Psoas muscle (tissue), 8 donors: ENCODE data around the gene RASD1. TPM values are rescaled to one million over a fixed set of nuclear protein-coding genes. Genes with fewer than 3 reads are reported as not detected.

ENCODE experiments used
- ATAC-seq, 4 donors: fragments of 200-7000 bp; cut with Tn5 transposase; one replicate each; pipeline ENCODE4 v1.9.1; 2020; ENCODE audit warnings: moderate library complexity in 3 of 4, mild to moderate bottlenecking in 2 of 4
- DNase-seq, 2 donors: peaks; one replicate each; pipeline ENCODE4 v3.0.0-alpha.2; 2020
- H3K27ac ChIP-seq: fragments of 200-600 bp; one replicate; pipeline ENCODE4 v1.8.0; 2022
- H3K27me3 ChIP-seq, 3 donors: fragments of 200-600 bp in 1 of 3; one replicate each; pipeline versions ENCODE4 v1.6.1 to v1.8.0; 2013 to 2022; ENCODE audit warnings: low read length in 2 of 3, mild to moderate bottlenecking in 2 of 3, moderate library complexity in 1 of 3; ENCODE audit not compliant: insufficient read depth in 3 of 3
- H3K36me3 ChIP-seq, 2 donors: fragments of 200-600 bp in 1 of 2; one replicate each; pipeline versions ENCODE4 v1.6.1 to v1.8.0; 2013 to 2022; ENCODE audit warnings: low read depth in 1 of 2, mild to moderate bottlenecking in 1 of 2, moderate library complexity in 1 of 2; ENCODE audit not compliant: insufficient read depth in 1 of 2
- H3K4me1 ChIP-seq: fragments of 200-600 bp; one replicate; pipeline ENCODE4 v1.8.0; 2022
- H3K4me3 ChIP-seq: fragments of 200-600 bp; one replicate; pipeline ENCODE4 v1.8.0; 2022; ENCODE audit warnings: mild to moderate bottlenecking
- H3K9me3 ChIP-seq: fragments of 200-600 bp; one replicate; pipeline ENCODE4 v1.8.0; 2022
- WGBS, 3 donors: extraction: QIAGEN DNeasy Blood & Tissue Kit; methylation state at CpG; one replicate each; pipeline versions ENCODE4 v1.1.6 to v1.1.7; 2013; 5-methylcytosine and 5-hydroxymethylcytosine counted together
- intact Hi-C, 2 donors: fragments of 100-400 bp; cut with DNase I; formaldehyde crosslinking; loops; one replicate each; pipeline versions ENCODE4 v1.11.0 to v1.14.2; 2022
- polyA plus RNA-seq, 3 donors: library from polyadenylated mRNA; stranded (reverse); fragments of 200-250 nt; gene quantifications; one replicate each; pipeline ENCODE4 v1.2.3, GENCODE V29; 2013
- total RNA-seq, 4 donors: library from RNA; stranded (reverse); fragmentation: NEBNext Ultra II Directional in 2 of 4; extraction: Animal tissue kit (Norgen Biotek cat#: 25700) in 2 of 4; gene quantifications; one replicate each; pipeline versions ENCODE4 v1.2.1 to v1.2.4, GENCODE V29; 2021 to 2023
- TF ChIP-seq, protein P1 (sequence below): fragments of 200-600 bp; IDR thresholded peaks from one replicate; pipeline ENCODE4 v1.8.0; 2022; ENCODE audit warnings: antibody characterized with exemption
- donor health status: healthy with polysubstance abuse.
- donor health status: DM: no; HTN: no; CAD: no; lungs with moderate emphysema.
- donor health status: Bipolar disorder and iron deficiency.
- donor health status: healthy.
- donor health status: DM: yes; HTN: yes; CAD: no.
- donor health status: DM: no; HTN: no; CAD: no.
- donor health status: DM: no; HTN: no; CAD: no.
- donor health status: DM: yes; HTN: yes; CAD: no.

RASD1 gene
- total and polyA plus RNA-seq, 7 donors = 4.4 to 436 (median 26.5) TPM

DNA sequence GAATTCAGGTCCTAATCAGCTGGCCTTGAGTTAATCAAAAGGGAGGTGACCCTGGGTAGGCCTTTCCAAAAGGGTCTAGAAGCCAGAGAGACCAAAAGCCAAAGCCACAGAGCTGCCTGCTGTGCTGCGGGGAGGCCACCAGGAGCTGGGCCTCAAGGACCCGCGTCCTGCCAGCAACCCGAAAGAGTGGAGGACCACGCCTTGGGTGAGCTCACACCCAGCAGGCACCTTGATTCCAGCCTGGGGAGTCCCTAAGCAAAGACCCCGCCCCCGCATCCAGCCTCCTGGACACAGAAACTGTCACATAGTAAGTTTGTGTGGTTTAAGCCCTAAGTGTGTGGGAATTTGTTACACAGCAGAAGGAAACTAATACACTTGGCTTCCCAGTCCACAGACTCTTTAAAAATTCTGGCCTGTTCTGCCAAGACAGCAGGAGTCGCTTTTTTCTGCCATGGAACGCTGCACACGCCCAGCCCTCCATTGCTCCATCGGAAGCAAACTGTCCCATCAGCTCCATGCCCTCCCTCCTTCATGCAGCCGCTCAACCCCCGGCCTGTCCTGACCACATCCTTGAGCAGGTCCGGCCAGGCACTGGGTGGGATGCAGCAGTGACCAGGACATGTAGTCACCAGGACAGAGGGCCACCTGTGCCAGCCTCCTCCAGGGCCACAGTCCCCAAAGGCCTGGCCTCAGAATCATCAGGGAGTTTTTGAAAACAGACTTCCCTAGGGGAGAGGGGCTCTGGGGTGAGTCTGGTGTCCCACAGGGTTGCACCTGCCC is 20.9 kb upstream of the RASD1 start:
- TF ChIP-seq, protein P1, sequence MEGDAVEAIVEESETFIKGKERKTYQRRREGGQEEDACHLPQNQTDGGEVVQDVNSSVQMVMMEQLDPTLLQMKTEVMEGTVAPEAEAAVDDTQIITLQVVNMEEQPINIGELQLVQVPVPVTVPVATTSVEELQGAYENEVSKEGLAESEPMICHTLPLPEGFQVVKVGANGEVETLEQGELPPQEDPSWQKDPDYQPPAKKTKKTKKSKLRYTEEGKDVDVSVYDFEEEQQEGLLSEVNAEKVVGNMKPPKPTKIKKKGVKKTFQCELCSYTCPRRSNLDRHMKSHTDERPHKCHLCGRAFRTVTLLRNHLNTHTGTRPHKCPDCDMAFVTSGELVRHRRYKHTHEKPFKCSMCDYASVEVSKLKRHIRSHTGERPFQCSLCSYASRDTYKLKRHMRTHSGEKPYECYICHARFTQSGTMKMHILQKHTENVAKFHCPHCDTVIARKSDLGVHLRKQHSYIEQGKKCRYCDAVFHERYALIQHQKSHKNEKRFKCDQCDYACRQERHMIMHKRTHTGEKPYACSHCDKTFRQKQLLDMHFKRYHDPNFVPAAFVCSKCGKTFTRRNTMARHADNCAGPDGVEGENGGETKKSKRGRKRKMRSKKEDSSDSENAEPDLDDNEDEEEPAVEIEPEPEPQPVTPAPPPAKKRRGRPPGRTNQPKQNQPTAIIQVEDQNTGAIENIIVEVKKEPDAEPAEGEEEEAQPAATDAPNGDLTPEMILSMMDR = no peak
- Histone ChIP-seq H3K36me3 (no peaks in the 10 kb centered on the region), H3K27me3 (no peaks in the 10 kb centered on the region), H3K9me3 (no peaks in the 10 kb centered on the region), H3K4me1 (no peaks in the 10 kb centered on the region), H3K27ac (no peak overlapping the region), H3K4me3 (no peak overlapping the region)
- ATAC-seq (no peak), DNase-seq (peak; percentile 14 to 54)
- intact Hi-C loops = no loop called here
- WGBS, 3 donors = 90 to 96% (median 91%) methylated on average over 13 to 14 of the region's 14 CpGs

DNA sequence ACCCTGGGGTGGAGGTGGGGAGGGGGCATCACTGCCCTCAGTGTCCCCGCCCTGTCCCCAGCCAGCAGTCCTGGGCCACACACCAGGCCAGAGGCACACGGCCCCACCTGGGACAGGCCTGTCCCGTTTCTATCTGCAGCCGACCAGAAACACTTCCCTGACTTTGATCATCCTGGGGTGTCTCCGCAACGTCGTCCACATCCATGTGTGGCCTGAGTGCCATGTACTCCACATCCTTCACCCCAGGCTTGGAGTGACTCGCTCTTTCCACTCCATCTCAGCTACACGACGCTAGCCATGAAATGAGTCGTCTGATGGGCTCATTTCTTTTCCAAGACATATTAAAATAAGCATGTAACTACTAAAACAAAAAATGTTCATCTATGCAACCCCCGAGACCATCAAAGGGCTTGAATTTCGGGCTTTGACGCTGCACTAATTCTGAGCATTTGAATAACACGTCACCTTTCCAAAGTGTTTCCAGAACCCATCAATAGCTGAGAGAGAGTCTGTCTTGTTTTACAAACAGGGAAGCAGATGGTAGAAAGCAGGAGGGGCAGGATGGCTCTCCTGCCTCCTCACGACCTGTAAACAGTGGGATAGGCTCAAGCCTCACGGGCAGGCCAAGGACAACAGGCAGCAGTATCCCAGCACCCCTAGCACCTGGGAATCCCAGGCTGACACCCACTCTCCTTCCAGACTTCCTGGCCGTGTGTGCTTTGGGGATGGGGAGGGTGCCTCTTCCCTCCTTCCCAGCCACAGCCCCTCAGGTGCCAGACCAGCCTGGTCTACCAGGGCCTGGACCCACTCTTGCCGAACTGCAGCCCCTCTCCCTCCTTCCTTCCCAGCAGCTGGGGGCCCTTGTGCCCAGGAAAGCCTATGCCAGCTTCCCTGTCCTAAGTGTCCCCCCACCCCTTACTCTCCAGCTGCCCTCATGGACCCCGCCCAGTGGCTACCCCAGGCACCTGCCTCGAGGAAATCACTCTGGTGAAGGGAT is 20.0 kb upstream of the RASD1 start:
- ATAC-seq = peak in 1 of 4 donors; percentile 6
- Histone ChIP-seq H3K27ac (peak overlapping the region; percentile 17), H3K4me1 (no peaks in the 10 kb centered on the region), H3K4me3 (no peak overlapping the region), H3K27me3 (no peaks in the 10 kb centered on the region), H3K9me3 (no peaks in the 10 kb centered on the region), H3K36me3 (no peaks in the 10 kb centered on the region)
- TF ChIP-seq, protein P1 = no peak
- DNase-seq = peak; percentile 21 to 50
- intact Hi-C loops = no loop called here
- 81 to 86% (median 85%) methylated on average over 21 of the region's 21 CpGs for WGBS, 3 donors

DNA sequence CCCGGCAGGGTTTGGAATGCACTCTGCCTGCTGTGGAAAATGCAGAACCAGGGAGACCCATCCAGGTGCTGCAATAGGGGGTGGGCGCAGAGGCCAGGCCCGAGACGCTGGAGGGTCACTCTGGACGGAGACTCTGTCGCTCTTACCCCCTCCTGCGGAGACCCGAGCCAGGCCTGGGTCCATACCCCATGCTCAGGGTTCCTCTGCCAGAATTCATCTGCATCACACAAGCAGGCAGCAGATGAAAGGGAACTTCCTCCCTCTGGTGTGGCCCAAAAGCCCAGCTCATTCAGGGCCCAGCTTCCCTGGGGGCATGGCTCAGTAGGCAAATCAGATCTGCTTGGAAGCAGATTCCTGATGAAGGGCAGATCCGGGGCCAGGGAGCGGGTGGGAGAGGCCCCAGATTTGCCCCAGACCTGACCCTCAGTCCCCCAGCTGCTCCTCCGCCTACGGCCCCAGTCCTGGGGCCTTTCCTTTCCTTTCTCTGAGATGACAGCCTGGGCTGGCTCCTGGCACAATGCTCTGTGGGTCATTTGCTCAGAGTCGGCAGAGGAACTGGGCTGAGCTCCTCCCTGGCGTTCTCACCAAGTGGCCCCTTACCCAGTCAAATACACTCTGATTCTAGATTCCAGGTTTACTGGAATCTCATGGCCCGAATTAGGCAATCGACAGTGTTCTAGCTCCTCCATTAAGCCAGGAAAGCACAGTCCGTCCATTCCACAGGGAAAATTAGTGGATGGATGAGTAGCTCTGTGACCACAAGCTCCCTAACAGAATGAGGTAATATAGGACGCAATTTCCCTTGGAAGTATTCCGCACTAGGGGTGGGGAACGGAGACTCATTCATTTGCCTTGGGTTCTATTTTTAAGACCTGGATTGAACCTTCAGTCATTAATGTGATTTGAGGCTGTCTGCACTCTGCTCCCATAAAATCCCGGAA is 19.1 kb upstream of the RASD1 start:
- H3K4me1 ChIP-seq = no peaks in the 10 kb centered on the region
- 87 to 91% (median 90%) methylated on average over 21 of the region's 21 CpGs for whole genome bisulfite sequencing, 3 donors
- intact Hi-C loops = no loop called here
- no peak overlapping the region for H3K4me3 ChIP-seq
- peak in 2 of 4 donors; percentile 38 to 54 for ATAC-seq
- no peaks in the 10 kb centered on the region for H3K36me3 ChIP-seq
- peak overlapping the region; percentile 17 for H3K27ac ChIP-seq
- peak; percentile 56 to 59 for DNase-seq
- no peaks in the 10 kb centered on the region for H3K27me3 ChIP-seq
- TF ChIP-seq, protein P1 = no peak
- no peaks in the 10 kb centered on the region for H3K9me3 ChIP-seq

DNA sequence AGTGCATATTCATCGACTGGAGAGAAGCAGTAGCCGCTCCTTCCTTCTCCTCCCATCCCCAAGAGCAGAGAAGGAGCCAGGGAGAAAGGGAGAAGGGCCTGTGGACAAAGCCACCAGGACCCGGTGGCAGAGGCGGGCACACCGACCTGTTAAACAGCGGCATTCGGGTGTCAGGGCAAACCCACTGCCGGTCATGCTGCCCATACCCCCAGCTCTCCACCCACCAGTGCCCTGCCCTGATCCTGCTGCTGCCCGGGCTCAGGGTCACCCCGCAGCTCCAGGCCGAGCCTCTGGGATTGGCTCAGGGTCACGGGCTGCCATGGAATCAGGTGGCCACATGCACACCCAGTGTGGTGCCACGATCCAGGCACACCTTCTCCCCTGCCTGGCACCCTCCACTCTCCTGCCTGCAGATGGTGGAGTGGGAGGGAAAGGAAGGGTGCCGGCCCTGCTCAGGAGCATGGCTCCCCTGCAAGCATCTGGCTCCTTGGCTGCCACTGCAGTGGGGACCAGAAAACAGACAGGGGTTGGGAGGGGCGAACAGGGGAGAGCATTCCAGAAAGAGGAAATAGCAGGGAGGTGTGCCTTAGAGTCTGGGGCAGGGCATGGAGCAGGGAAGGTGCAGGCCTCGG is 18.3 kb upstream of the RASD1 start:
- Histone ChIP-seq H3K4me1 (no peaks in the 10 kb centered on the region), H3K9me3 (no peaks in the 10 kb centered on the region), H3K27me3 (no peaks in the 10 kb centered on the region), H3K36me3 (no peaks in the 10 kb centered on the region), H3K27ac (no peak overlapping the region), H3K4me3 (no peak overlapping the region)
- intact Hi-C loops = no loop called here
- 92 to 93% (median 92%) methylated on average over 15 to 16 of the region's 16 CpGs for WGBS, 3 donors
- TF ChIP-seq, protein P1 = no peak
- no peak for ATAC-seq
- DNase-seq = peak; percentile 9 to 51
